Left ventricle myocardium inferior (tissue), 1 donor: ENCODE measurements around the gene GGTA1. TPM values are rescaled to one million over a fixed set of nuclear protein-coding genes. Genes with fewer than 3 reads are reported as not detected.
"Not testable (repeated sequence)": the region's sequence is repeated elsewhere in the genome, so short reads cannot be mapped to it uniquely, and the experiment has no call there.

Source experiments
- DNase-seq: peaks from one replicate; pipeline ENCODE4 v3.0.0-alpha.2; 2020
- H3K27ac ChIP-seq: fragments of 200-600 bp; replicated peaks from 2 replicates; pipeline ENCODE4 v1.8.0; 2021
- H3K27me3 ChIP-seq: fragments of 200-600 bp; 2 replicates; pipeline ENCODE4 v1.8.0; 2021; ENCODE audit warnings: low read depth
- H3K36me3 ChIP-seq: fragments of 200-600 bp; 2 replicates; pipeline ENCODE4 v1.8.0; 2021
- H3K4me1 ChIP-seq: fragments of 200-600 bp; 2 replicates; pipeline ENCODE4 v1.8.0; 2021
- H3K4me3 ChIP-seq: fragments of 200-600 bp; 2 replicates; pipeline ENCODE4 v1.8.0; 2021; ENCODE audit warnings: mild to moderate bottlenecking, moderate library complexity
- H3K9me3 ChIP-seq: fragments of 200-600 bp; replicated peaks from 2 replicates; pipeline ENCODE4 v1.8.0; 2021
- intact Hi-C: fragments of 100-400 bp; cut with micrococcal nuclease; formaldehyde crosslinking; loops from one replicate; pipeline ENCODE4 v1.11.0; 2022
- total RNA-seq: library from RNA; stranded (reverse); fragmentation: NEBNext Ultra II Directional; extraction: Animal tissue kit (Norgen Biotek cat#: 25700); gene quantifications from one replicate; pipeline ENCODE4 v1.2.1, GENCODE V29; 2021
- TF ChIP-seq, protein P1 (sequence below): fragments of 200-600 bp; IDR thresholded peaks from 2 replicates; pipeline ENCODE4 v1.8.0; 2021; ENCODE audit warnings: antibody characterized with exemption, mild to moderate bottlenecking, borderline replicate concordance
- donor health status: DM: no; HTN: yes; CAD: no; lungs with severe emphysema.

The GGTA1 gene
- total RNA-seq, 1 donor from 2014 or later, result 34.1 TPM

DNA sequence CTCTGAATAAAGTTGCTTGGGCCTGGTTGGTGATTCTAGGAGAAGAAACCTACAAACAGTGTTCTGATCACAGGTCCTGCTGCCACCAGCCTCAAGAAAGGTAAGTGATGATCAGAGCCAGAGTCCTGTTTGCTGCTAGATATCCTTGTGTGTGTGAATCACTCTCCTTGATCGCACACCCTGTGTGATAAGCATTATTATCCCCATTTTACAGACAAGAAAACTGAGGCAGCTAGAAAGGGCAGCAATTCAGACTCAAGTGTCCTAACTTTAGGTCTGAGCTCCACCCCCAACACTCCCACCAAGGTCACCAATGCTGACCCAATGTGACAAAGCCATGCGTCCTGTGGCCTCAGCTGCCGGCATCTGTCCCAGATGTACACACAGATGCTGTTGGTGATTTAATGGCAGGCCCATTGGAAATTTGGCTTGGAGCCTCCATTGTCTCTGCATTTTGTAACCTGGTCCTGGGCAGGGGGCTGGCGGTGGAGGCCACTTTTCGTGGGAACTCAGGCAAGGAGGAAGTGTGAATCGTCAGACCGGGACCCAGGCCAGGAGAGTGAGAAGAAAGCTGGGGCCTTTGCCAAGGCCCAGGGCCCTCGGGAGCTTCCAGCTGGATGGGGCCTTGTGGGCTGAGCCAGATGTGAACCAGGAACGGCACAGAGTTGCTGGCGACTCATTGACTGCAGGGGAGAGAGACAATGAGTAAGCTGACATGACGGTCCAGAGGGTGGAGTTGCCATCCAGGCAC lies 29.8 kb upstream of the GGTA1 start:
- intact Hi-C loops, result no loop called here
- DNase-seq, result peak; percentile 98
- Histone ChIP-seq H3K9me3 (no peaks in the 10 kb centered on the region), H3K27ac (peak overlapping the region; percentile 74), H3K36me3 (no peaks in the 10 kb centered on the region), H3K4me3 (no peak overlapping the region), H3K4me1 (peaks cover 47% of the 10 kb centered on the region), H3K27me3 (no peaks in the 10 kb centered on the region)
- TF ChIP-seq, protein P1, sequence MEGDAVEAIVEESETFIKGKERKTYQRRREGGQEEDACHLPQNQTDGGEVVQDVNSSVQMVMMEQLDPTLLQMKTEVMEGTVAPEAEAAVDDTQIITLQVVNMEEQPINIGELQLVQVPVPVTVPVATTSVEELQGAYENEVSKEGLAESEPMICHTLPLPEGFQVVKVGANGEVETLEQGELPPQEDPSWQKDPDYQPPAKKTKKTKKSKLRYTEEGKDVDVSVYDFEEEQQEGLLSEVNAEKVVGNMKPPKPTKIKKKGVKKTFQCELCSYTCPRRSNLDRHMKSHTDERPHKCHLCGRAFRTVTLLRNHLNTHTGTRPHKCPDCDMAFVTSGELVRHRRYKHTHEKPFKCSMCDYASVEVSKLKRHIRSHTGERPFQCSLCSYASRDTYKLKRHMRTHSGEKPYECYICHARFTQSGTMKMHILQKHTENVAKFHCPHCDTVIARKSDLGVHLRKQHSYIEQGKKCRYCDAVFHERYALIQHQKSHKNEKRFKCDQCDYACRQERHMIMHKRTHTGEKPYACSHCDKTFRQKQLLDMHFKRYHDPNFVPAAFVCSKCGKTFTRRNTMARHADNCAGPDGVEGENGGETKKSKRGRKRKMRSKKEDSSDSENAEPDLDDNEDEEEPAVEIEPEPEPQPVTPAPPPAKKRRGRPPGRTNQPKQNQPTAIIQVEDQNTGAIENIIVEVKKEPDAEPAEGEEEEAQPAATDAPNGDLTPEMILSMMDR, result no peak

DNA sequence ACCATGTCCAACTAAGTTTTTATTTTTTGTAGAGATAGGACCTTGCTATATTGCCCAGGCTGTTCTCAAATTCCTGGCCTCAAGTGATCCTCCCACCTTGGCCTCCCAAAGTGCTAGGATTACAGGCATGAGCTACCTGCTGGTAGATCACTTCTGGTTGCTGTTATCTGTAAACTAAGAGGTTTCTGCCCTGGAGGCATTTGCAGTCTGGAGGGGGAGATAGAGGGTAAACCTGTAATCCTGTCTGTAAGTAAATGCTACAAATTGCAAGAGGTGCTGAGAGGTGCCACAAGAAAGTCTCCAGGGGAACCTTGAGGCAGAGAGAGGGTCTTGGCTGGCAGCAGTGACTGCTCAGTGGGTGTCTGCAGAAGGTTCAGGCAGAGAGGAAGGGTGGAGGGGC lies 29.0 kb upstream of the GGTA1 start:
- TF ChIP-seq, protein P1, result no peak
- H3K27ac ChIP-seq, result peak overlapping the region; percentile 74
- peaks cover 46% of the 10 kb centered on the region for H3K4me1 ChIP-seq
- H3K9me3 ChIP-seq, result no peaks in the 10 kb centered on the region
- no peak for DNase-seq
- intact Hi-C loops, result no loop called here
- H3K27me3 ChIP-seq, result no peaks in the 10 kb centered on the region
- H3K4me3 ChIP-seq, result no peak overlapping the region
- H3K36me3 ChIP-seq, result no peaks in the 10 kb centered on the region

DNA sequence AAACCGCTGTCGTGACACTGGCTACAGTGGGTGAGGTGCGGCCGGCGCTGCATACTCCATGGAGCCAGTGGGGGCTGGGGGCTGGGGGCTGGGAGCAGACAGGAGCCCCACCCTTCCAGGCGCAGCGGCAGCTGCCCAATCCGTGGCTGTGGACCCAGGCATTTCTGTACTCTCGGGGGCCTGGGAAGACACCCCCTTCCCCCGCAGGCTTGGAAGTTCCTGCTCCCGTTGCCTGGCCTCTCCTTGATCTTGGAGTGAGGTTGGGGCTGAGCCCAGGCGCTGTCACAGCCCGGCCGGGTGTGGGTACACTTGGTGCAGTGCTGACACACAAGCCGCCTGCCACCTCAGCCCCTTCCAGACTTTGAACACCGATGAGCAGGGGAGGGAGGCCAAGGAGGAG lies 27.7 kb upstream of the GGTA1 start:
- TF ChIP-seq, protein P1, result no peak
- intact Hi-C loops, result no loop called here
- Histone ChIP-seq H3K36me3 (no peaks in the 10 kb centered on the region), H3K4me3 (no peak overlapping the region), H3K4me1 (peaks cover 36% of the 10 kb centered on the region), H3K9me3 (no peaks in the 10 kb centered on the region), H3K27ac (peak overlapping the region; percentile 72), H3K27me3 (no peaks in the 10 kb centered on the region)
- DNase-seq, result peak; percentile 70

DNA sequence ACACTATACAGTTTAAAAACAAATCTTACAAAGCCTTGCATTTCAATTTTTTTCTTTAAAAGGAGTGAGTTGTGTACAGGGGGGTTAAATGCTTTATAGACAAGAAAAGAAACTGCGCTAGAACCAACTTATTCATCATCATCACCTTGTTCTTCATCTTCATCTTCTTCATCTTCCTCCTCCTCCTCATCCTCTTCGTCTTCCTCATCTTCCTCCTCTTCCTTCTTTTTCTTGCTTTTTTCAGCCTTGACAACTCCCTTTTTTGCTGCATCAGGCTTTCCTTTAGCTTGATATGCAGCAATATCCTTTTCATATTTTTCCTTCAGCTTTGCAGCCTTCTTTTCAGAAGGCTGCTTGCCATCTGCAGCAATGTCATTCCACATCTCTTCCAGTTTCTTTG lies 20.0 kb upstream of the GGTA1 start:
- intact Hi-C loops, result not testable (repeated sequence)

DNA sequence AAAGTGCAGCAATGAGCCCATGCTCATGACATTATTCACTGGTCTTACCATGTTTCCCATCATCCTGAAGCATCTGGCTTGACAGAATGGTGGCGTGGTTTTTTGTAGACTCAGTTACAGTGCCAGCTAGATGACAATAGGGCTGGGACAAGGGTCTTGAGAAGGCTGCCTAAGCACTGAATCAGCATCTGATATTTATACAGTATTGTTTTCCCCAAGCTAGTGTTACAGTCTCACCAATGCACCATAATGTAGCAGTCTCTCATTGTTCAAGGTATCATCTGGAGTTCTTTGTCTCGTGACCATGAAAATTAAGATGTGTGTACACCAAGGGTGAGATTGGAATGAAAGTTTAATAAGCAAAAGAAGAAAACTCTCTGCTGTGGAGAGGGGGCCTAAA lies 19.0 kb upstream of the GGTA1 start:
- H3K9me3 ChIP-seq, result no peaks in the 10 kb centered on the region
- no peaks in the 10 kb centered on the region for H3K36me3 ChIP-seq
- H3K4me1 ChIP-seq, result no peaks in the 10 kb centered on the region
- H3K27me3 ChIP-seq, result no peaks in the 10 kb centered on the region
- H3K4me3 ChIP-seq, result no peak overlapping the region
- TF ChIP-seq, protein P1, result no peak
- no peak for DNase-seq
- H3K27ac ChIP-seq, result no peak overlapping the region
- intact Hi-C loops, result no loop called here

More for the DNA sequence above, 20.0 kb upstream of the GGTA1 start:
- H3K27me3 ChIP-seq, H3K36me3 ChIP-seq, H3K27ac ChIP-seq, DNase-seq, H3K9me3 ChIP-seq, H3K4me3 ChIP-seq, H3K4me1 ChIP-seq: not testable (repeated sequence)

DNA sequence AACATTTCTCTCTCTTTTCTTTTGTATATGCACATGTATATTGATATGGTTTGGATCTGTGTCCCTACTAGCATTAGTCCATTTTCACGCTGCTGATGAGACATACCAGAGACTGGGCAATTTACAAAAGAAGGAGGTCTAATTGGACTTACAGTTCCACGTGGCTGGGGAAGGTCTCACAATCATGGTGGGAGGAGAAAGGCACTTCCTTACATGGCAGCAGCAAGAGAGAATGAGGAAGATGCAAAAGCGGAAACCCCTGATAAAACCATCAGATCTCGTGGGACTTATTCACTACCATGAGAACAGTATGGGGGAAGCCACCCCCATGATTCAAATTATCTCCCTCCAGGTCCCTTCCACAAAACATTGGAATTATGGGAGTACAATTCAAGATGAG lies 13.5 kb upstream of the GGTA1 start:
- H3K27me3 ChIP-seq, DNase-seq, H3K27ac ChIP-seq, intact Hi-C loops, H3K9me3 ChIP-seq, H3K36me3 ChIP-seq, H3K4me3 ChIP-seq: not testable (repeated sequence)
- peaks cover 33% of the 10 kb centered on the region for H3K4me1 ChIP-seq
